ENCODE results near the gene MAIP1.

MAIP1 gene

GRCh38 chr2:199992296-199992695, 36.9 kb downstream of the MAIP1 start:
- no peak for DNase-seq

- DNase-seq: no peak
These were observed 39.0 kb downstream of the MAIP1 start for GRCh38 chr2:199994371-199994770.

- DNase-seq: no peak
These were observed 39.5 kb downstream of the MAIP1 start for GRCh38 chr2:199994896-199995295.

- no peak for DNase-seq
These were observed 41.9 kb downstream of the MAIP1 start for GRCh38 chr2:199997296-199997695.

GRCh38 chr2:199999166-199999565, 43.8 kb downstream of the MAIP1 start:
- no peak for DNase-seq

- DNase-seq: no peak
These were observed 45.2 kb downstream of the MAIP1 start for GRCh38 chr2:200000444-200001163.

GRCh38 chr2:200003444-200003843, 48.1 kb downstream of the MAIP1 start:
- DNase-seq: no peak

GRCh38 chr2:200005675-200006074, 50.3 kb downstream of the MAIP1 start:
- DNase-seq: no peak

- DNase-seq: no peak
These were observed 51.9 kb downstream of the MAIP1 start for GRCh38 chr2:200007306-200007705.

- DNase-seq: no peak
These were observed 57.0 kb downstream of the MAIP1 start for GRCh38 chr2:200012401-200012800.
